Fibroblast of mammary gland (primary cell): ENCODE measurements around the gene RNF175.

Source experiments
- DNase-seq: peaks from one replicate; pipeline ENCODE4 v3.0.0-alpha.2; 2010; ENCODE audit warnings: low read depth
- H3K4me3 ChIP-seq: 2 replicates; pipeline ENCODE4 v1.5.1; 2011; ENCODE audit warnings: low read depth, mild to moderate bottlenecking, low read length, moderate library complexity; ENCODE audit not compliant: control insufficient read depth
- CTCF ChIP-seq: conservative IDR thresholded peaks from 2 replicates; pipeline ENCODE4 v1.5.1; 2011; ENCODE audit warnings: low read depth, low read length, inconsistent platforms; ENCODE audit not compliant: control insufficient read depth, insufficient read depth

The RNF175 gene

GRCh38 chr4:153785910-153786721 lies 26.3 kb upstream of the RNF175 start:
- peak; percentile 70 for DNase-seq
- peak; percentile 60 for TF ChIP-seq CTCF
- H3K4me3 ChIP-seq = peak overlapping the region; percentile 60

GRCh38 chr4:153784166-153784699 lies 24.4 kb upstream of the RNF175 start:
- no peak for DNase-seq
- TF ChIP-seq CTCF = no peak
- H3K4me3 ChIP-seq = no peak overlapping the region

- no peak for TF ChIP-seq CTCF
- DNase-seq = peak; percentile 81
- no peak overlapping the region for H3K4me3 ChIP-seq
Observed at GRCh38 chr4:153782581-153782980, 22.8 kb upstream of the RNF175 start.

GRCh38 chr4:153781717-153782416 lies 22.0 kb upstream of the RNF175 start:
- no peak for TF ChIP-seq CTCF
- H3K4me3 ChIP-seq = no peak overlapping the region
- DNase-seq = peak; percentile 94

GRCh38 chr4:153781280-153781679 lies 21.5 kb upstream of the RNF175 start:
- no peak for TF ChIP-seq CTCF
- DNase-seq = no peak
- no peak overlapping the region for H3K4me3 ChIP-seq

DNA sequence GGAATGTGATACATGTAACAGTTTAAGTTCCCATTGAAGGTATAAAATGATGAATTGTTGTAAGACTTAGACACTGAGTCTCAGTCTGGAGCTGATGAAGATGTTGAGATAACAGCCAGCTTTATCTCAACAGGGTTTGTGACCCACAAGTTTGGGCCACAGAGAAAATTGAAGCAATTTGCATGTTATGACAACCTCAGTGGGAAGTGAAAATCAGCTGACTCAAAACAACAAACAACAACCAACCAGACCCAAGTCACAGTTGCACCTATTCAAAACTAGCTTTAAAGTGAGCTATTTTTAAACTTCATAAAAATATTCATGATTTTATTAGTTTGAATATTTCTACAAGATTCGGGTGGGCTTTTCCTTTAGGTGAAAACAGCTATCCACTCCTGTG lies 21.1 kb upstream of the RNF175 start:
- H3K4me3 ChIP-seq = no peak overlapping the region
- no peak for DNase-seq
- no peak for TF ChIP-seq CTCF
